HEK293 (cell line): ENCODE results near the gene KRT82.

Experiments used
- CTCF ChIA-PET: fragments of 350-600 bp; formaldehyde crosslinking; extraction: SDS; loops from one replicate; lab custom pipeline; 2021; ENCODE audit warnings: antibody characterized with exemption; lab: Yijun Ruan, JAX
- POLR2A ChIA-PET: fragments of 300-600 bp; formaldehyde crosslinking; extraction: SDS; loops from one replicate; lab custom pipeline; 2020; ENCODE audit warnings: antibody characterized with exemption, inconsistent platforms; lab: Yijun Ruan, JAX
- H3K27ac ChIP-seq: fragments of 200-500 bp; sonication (Bioruptor generic); 2 replicates; pipeline ENCODE4 v1.5.1; 2014; ENCODE audit warnings: low read depth, low read length, control low read depth, inconsistent platforms; ENCODE audit errors: extremely low read depth
- H3K36me3 ChIP-seq, 2 experiments: fragments of 200-500 bp in 1 of 2; sonication (Bioruptor generic) in 1 of 2; 1 replicate in 1 of 2; 2 replicates in 1 of 2; pipeline ENCODE4 v1.5.1; 2014 to 2017; ENCODE audit warnings: inconsistent platforms in 2 of 2, low read length in 2 of 2; ENCODE audit not compliant: control insufficient read depth in 2 of 2, insufficient read depth in 1 of 2
- H3K4me1 ChIP-seq: fragments of 200-500 bp; sonication (Bioruptor generic); 2 replicates; pipeline ENCODE4 v1.5.1; 2014; ENCODE audit warnings: mild to moderate bottlenecking, low read length, inconsistent platforms; ENCODE audit not compliant: control insufficient read depth, insufficient read depth
- H3K4me3 ChIP-seq: 2 replicates; pipeline ENCODE4 v1.5.1; 2011; ENCODE audit warnings: low read depth, mild to moderate bottlenecking, control low read depth, low read length, moderate library complexity
- H3K9me3 ChIP-seq: fragments of 200-500 bp; sonication (Bioruptor generic); 2 replicates; pipeline ENCODE4 v1.5.1; 2014; ENCODE audit warnings: low read depth, low read length, inconsistent platforms; ENCODE audit not compliant: control insufficient read depth, insufficient read depth
- GLIS2 ChIP-seq: fragments of 450-650 bp; formaldehyde crosslinking; IDR thresholded peaks from 2 replicates; pipeline ENCODE4 v1.5.1; 2016; ENCODE audit warnings: missing biosample characterization, missing genetic modification characterization
- HOXC10 ChIP-seq: sonication (generic); formaldehyde crosslinking; IDR thresholded peaks from 2 replicates; pipeline ENCODE4 v1.8.1; 2023; ENCODE audit warnings: mild to moderate bottlenecking, missing genetic modification reagents
- KLF16 ChIP-seq: fragments of 450-650 bp; formaldehyde crosslinking; IDR thresholded peaks from 2 replicates; pipeline ENCODE4 v1.5.1; 2017; ENCODE audit warnings: missing biosample characterization, missing genetic modification characterization
- MZF1 ChIP-seq: fragments of 450-650 bp; formaldehyde crosslinking; IDR thresholded peaks from 2 replicates; pipeline ENCODE4 v1.5.1; 2017; ENCODE audit warnings: missing biosample characterization, missing genetic modification characterization, borderline replicate concordance
- PRDM1 ChIP-seq: fragments of 450-650 bp; formaldehyde crosslinking; IDR thresholded peaks from 2 replicates; pipeline ENCODE4; 2016; ENCODE audit warnings: missing biosample characterization, missing genetic modification characterization
- YY2 ChIP-seq: fragments of 450-650 bp; formaldehyde crosslinking; IDR thresholded peaks from 2 replicates; pipeline ENCODE4 v1.5.1; 2016; ENCODE audit warnings: missing biosample characterization, missing genetic modification characterization
- ZFP69B ChIP-seq: fragments of 450-650 bp; formaldehyde crosslinking; IDR thresholded peaks from 2 replicates; pipeline ENCODE4 v1.5.1; 2016; ENCODE audit warnings: missing biosample characterization, missing genetic modification characterization
- ZNF114 ChIP-seq: fragments of 450-650 bp; formaldehyde crosslinking; IDR thresholded peaks from 2 replicates; pipeline ENCODE4 v1.5.0; 2017; ENCODE audit warnings: missing biosample characterization, missing genetic modification characterization
- ZNF175 ChIP-seq: fragments of 450-650 bp; formaldehyde crosslinking; IDR thresholded peaks from 2 replicates; pipeline ENCODE4 v1.5.1; 2016; ENCODE audit warnings: missing biosample characterization, missing genetic modification characterization
- ZNF248 ChIP-seq: fragments of 450-650 bp; formaldehyde crosslinking; IDR thresholded peaks from 2 replicates; pipeline ENCODE4 v1.5.1; 2017; ENCODE audit warnings: missing biosample characterization, missing genetic modification characterization
- ZNF354C ChIP-seq: fragments of 450-650 bp; formaldehyde crosslinking; IDR thresholded peaks from 2 replicates; pipeline ENCODE4 v1.5.1; 2016; ENCODE audit warnings: missing biosample characterization, missing genetic modification characterization, low read depth, borderline replicate concordance
- ZNF404 ChIP-seq: fragments of 450-650 bp; formaldehyde crosslinking; IDR thresholded peaks from 2 replicates; pipeline ENCODE4 v1.5.1; 2017; ENCODE audit warnings: missing biosample characterization, missing genetic modification characterization
- ZNF473 ChIP-seq: fragments of 450-650 bp; formaldehyde crosslinking; IDR thresholded peaks from 2 replicates; pipeline ENCODE4 v1.5.1; 2017; ENCODE audit warnings: missing biosample characterization, missing genetic modification characterization
- ZNF571 ChIP-seq: fragments of 450-650 bp; formaldehyde crosslinking; IDR thresholded peaks from 2 replicates; pipeline ENCODE4 v1.5.0; 2017; ENCODE audit warnings: missing biosample characterization, missing genetic modification characterization
- ZNF621 ChIP-seq: fragments of 450-650 bp; formaldehyde crosslinking; IDR thresholded peaks from 2 replicates; pipeline ENCODE4 v1.5.1; 2017; ENCODE audit warnings: missing biosample characterization, missing genetic modification characterization
- ZNF623 ChIP-seq: fragments of 450-650 bp; formaldehyde crosslinking; IDR thresholded peaks from 2 replicates; pipeline ENCODE4 v1.5.1; 2016; ENCODE audit warnings: missing biosample characterization, missing genetic modification characterization
- ZNF768 ChIP-seq: fragments of 450-650 bp; formaldehyde crosslinking; IDR thresholded peaks from 2 replicates; pipeline ENCODE4 v1.5.1; 2018; ENCODE audit warnings: missing biosample characterization, mild to moderate bottlenecking, missing genetic modification characterization
- ZNF792 ChIP-seq: fragments of 450-650 bp; formaldehyde crosslinking; IDR thresholded peaks from 2 replicates; pipeline ENCODE4 v1.5.1; 2016; ENCODE audit warnings: missing biosample characterization, missing genetic modification characterization
- ZNF843 ChIP-seq: fragments of 450-650 bp; formaldehyde crosslinking; IDR thresholded peaks from 2 replicates; pipeline ENCODE4 v1.5.1; 2016; ENCODE audit warnings: missing biosample characterization, missing genetic modification characterization
- ZSCAN30 ChIP-seq: fragments of 450-650 bp; IDR thresholded peaks from 2 replicates; pipeline ENCODE4 v1.5.1; 2018; ENCODE audit warnings: missing biosample characterization, mild to moderate bottlenecking, missing genetic modification characterization, moderate library complexity

The KRT82 gene

DNA sequence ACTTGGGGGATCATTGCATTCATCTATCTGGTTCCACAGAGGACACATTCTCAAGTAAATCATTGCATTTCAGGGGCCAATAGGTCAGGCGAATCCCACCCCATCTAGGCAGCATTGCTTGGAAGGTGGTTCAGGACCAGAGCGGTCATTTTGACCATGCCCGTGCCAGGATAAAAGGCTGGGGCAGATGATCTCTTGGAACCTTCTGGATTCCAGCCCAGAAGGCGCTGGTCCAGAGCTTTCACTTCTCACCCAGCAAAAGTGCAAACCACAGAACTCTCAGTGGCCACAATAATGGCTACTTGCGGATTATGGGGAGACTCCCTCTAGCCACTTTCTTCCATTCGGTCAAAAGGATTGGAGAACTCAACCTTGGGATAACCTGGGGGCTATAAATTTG, 38.3 kb downstream of the KRT82 start:
- Histone ChIP-seq H3K27ac (no peak overlapping the region), H3K4me3 (no peak overlapping the region), H3K9me3 (no peaks in the 10 kb centered on the region), H3K4me1 (no peaks in the 10 kb centered on the region), H3K36me3 (no peaks in the 10 kb centered on the region)
- POLR2A ChIA-PET: no interaction called here
- no peak for TF ChIP-seq PRDM1 (tag by site-specific recombination)
- CTCF ChIA-PET: interaction anchor here (0.6 to 10.0 kb wide), 6 partner anchors 16 to 532 kb away, joined by 3 to 200 read pairs (median 4); no protein-coding TSS in a partner anchor

DNA sequence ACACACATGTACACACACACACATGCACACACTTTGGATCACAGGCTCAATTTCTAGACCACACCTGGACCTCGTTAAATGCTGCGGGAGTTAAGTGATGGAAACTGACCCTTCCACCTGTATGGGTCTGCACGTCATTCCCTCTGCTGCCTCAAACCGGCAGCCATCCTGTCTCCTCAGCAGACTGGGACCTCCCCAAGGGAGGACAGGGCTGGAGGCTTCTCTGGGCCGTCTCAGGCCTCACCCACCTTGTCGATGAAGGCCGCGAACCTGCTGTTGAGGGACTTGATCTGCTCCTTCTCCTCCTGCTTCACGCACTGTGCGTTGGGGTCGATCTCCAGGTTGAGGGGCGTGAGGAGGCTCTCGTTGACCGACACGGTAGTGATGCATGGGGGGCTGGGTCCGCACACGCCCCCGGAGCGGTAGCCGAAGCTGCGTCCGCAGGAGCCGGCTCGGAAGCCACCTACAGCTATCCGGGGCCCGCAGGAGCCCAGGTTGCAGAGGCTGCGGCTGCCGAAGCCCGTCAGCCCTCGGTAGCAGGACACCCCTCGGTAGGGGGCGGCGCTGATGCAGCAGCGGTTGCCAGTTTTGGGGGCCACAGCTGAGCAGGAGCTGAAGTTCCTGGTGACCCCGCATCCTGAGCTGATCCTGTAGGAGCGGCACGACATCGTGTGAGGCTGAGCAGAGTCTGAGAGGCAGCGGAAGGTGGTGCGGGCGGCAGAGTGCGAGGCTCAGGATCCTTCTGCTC, 39.2 kb downstream of the KRT82 start, which contains the start of gene KRT85:
Gene KRT85, minus strand, starts transcription at position 744 of the 748 bp plus-strand sequence. Its CDS starts 76 bp downstream, at position 668.
- Histone ChIP-seq H3K4me3 (no peak within 1 kb of the TSS), H3K36me3 (no peaks in the 10 kb centered on the region), H3K9me3 (no peaks in the 10 kb centered on the region), H3K4me1 (no peaks in the 10 kb centered on the region), H3K27ac (no peak within 1 kb of the TSS)
- POLR2A ChIA-PET: no interaction called here
- CTCF ChIA-PET: interaction anchor here (0.5 to 10.0 kb wide), 5 partner anchors 185 to 682 kb away, joined by 3 to 200 read pairs (median 3); no protein-coding TSS in a partner anchor
- TF ChIP-seq ZFP69B (tag by site-specific recombination) (no peak), ZNF248 (no peak), ZNF114 (no peak), ZNF473 (tag by site-specific recombination) (no peak), ZNF621 (tag by site-specific recombination) (no peak), ZNF768 (tag by site-specific recombination) (no peak), ZNF354C (tag by site-specific recombination) (no peak), ZNF175 (tag by site-specific recombination) (no peak)

DNA sequence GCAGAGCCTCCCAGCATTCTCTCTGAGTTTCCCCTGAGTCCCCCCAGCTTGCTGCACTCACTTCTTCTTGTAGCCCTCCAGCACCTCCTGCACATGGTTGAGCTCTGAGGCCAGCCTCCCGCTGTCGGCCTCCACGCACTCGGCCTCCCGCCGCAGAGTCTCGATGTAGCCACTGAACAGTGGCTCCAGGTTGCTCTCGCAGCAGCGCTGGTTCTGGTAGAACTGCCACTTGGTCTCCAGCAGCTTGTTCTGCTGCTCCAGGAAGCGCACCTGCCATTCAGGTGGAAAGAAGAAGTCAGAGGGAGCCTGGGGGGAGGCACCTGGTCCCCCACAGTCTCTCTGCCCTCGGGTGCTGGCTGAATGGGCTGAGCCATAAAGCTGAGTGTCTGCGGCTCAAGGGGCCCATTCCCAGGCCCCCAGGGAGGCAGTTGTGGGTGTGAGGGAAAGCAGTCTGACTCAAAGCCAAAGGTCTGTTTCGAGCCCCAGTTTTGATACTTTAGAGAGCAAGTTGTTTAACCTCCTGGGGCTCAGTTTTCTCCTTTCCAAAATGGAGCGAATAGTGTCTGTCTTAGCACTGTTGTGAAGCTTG, 41.1 kb downstream of the KRT82 start:
- TF ChIP-seq HOXC10 (CRISPR knock-in tag): no peak
- TF ChIP-seq KLF16 (tag by site-specific recombination): no peak
- TF ChIP-seq ZNF792 (tag by site-specific recombination): no peak
- no peak for TF ChIP-seq ZNF623
- no peak for TF ChIP-seq GLIS2
- Histone ChIP-seq H3K4me3 (no peak overlapping the region), H3K27ac (no peak overlapping the region), H3K9me3 (no peaks in the 10 kb centered on the region), H3K36me3 (no peaks in the 10 kb centered on the region), H3K4me1 (no peaks in the 10 kb centered on the region)
- POLR2A ChIA-PET: no interaction called here
- CTCF ChIA-PET: interaction anchor here (0.6 to 2.7 kb wide), 11 partner anchors 8 to 549 kb away, joined by 3 to 14 read pairs (median 3); no protein-coding TSS in a partner anchor

DNA sequence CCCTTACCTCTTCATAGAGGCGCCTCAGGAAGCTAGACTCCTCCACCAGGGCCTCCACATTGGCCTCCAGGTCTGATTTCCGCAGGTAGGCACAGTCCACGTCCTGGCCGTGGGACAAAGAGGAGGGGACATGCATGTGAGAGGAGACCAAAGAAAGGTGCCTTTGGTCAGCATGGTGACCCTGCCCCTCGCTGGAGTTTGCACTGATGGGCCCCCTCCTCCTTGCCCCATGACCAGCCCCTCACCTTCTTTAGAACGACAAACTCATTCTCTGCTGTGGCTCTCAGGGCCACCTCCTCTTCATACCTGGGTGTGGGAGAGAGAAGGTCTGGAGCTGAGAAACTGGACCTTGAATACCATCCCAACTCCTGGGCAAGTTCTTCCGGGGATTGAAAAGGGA, 42.1 kb downstream of the KRT82 start:
- Histone ChIP-seq H3K4me3 (no peak overlapping the region), H3K27ac (no peak overlapping the region), H3K4me1 (no peaks in the 10 kb centered on the region), H3K9me3 (no peaks in the 10 kb centered on the region)
- ChIA-PET POLR2A (no interaction called here), CTCF (interaction anchor here (0.5 to 2.7 kb wide), 9 partner anchors 9 to 533 kb away, joined by 3 to 14 read pairs (median 4); no protein-coding TSS in a partner anchor)
- no peak for TF ChIP-seq YY2 (tag by site-specific recombination)
- no peak for TF ChIP-seq MZF1 (tag by site-specific recombination)
- TF ChIP-seq ZSCAN30 (tag by site-specific recombination): no peak
- no peak for TF ChIP-seq ZNF571 (tag by site-specific recombination)
- no peak for TF ChIP-seq ZNF843 (tag by site-specific recombination)
- TF ChIP-seq ZNF404 (tag by site-specific recombination): no peak
- TF ChIP-seq, all 188 proteins: peak for 0
- no peaks in the 10 kb centered on the region for H3K36me3 ChIP-seq
